Measurements from ENCODE around the gene SMOC2. TPM values are rescaled to one million over a fixed set of nuclear protein-coding genes. Genes with fewer than 3 reads are reported as not detected.

Gene SMOC2
- polyA plus RNA-seq, 3 donors: not detected

DNA sequence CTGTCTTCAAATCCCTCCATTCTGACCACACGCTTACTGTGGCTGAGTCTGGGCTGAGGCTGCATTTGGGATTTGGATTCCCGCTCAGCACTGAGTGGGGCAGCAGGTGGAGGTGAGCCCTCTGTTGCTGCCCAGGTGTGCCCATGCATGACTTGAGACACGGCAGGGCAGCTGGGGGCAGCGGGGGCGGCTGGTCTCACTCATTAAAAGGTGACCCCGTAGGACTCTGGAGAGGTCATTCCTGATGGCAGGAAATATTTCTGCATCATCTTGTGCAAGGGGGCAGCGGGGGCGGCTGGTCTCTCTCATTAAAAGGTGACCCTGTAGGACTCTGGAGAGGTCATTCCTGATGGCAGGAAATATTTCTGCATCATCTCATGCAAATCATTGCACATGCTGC is 49.8 kb downstream of the SMOC2 start:
- DNase-seq: no peak
- 92% methylated on average over 7 of the region's 8 CpGs for WGBS (ENCODE audit: insufficient coverage)
- Histone ChIP-seq H3K9ac (ENCODE audit: insufficient read depth, low read length, poor library complexity, severe bottlenecking) (no peak overlapping the region), H3K79me2 (ENCODE audit: insufficient read depth, low read length) (no peaks in the 10 kb centered on the region), H4K20me1 (ENCODE audit: insufficient read depth, low read length) (no peaks in the 10 kb centered on the region), H3K4me1 (ENCODE audit: control insufficient read depth in 1 of 2, insufficient read depth in 2 of 2, low read length in 2 of 2) (no peaks in the 10 kb centered on the region), H3K27ac (ENCODE audit: low read depth in 1 of 2, low read length in 2 of 2) (no peak overlapping the region), H3K4me3 (replicated peaks in 1 of 3; ENCODE audit: low read depth in 2 of 3, low read length in 3 of 3) (no peak overlapping the region), H3K36me3 (replicated peaks in 1 of 2; ENCODE audit: control insufficient read depth in 1 of 2, insufficient read depth in 2 of 2, low read length in 2 of 2) (no peaks in the 10 kb centered on the region), H2AFZ (ENCODE audit: insufficient read depth, low read depth, low read length, poor library complexity, severe bottlenecking) (no peak overlapping the region), H3K4me2 (replicated peaks; ENCODE audit: extremely low read depth, low read length, poor library complexity, severe bottlenecking) (no peak overlapping the region), H3K27me3 (ENCODE audit: control insufficient read depth in 2 of 2, insufficient read depth in 2 of 2, low read length in 2 of 2) (no peaks in the 10 kb centered on the region), H3K9me3 (replicated peaks in 1 of 2; ENCODE audit: control insufficient read depth in 1 of 2, insufficient read depth in 1 of 2, low read length in 2 of 2) (peaks cover 0 to 5% of the 10 kb centered on the region in 2 donors)
- intact Hi-C loops (cut with micrococcal nuclease): no loop called here
- Mint-ChIP-seq H3K4me3 (no peak overlapping the region), H3K36me3 (no peaks in the 10 kb centered on the region), H3K27me3 (ENCODE audit: low read depth in 3 of 3) (no peaks in the 10 kb centered on the region), H3K9me3 (peaks cover 0 to 7% (median 0%) of the 10 kb centered on the region in 7 donors), H3K27ac (no peak overlapping the region), H3K4me1 (no peaks in the 10 kb centered on the region)
- TF ChIP-seq, protein P1, sequence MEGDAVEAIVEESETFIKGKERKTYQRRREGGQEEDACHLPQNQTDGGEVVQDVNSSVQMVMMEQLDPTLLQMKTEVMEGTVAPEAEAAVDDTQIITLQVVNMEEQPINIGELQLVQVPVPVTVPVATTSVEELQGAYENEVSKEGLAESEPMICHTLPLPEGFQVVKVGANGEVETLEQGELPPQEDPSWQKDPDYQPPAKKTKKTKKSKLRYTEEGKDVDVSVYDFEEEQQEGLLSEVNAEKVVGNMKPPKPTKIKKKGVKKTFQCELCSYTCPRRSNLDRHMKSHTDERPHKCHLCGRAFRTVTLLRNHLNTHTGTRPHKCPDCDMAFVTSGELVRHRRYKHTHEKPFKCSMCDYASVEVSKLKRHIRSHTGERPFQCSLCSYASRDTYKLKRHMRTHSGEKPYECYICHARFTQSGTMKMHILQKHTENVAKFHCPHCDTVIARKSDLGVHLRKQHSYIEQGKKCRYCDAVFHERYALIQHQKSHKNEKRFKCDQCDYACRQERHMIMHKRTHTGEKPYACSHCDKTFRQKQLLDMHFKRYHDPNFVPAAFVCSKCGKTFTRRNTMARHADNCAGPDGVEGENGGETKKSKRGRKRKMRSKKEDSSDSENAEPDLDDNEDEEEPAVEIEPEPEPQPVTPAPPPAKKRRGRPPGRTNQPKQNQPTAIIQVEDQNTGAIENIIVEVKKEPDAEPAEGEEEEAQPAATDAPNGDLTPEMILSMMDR (IDR thresholded peaks at IDR 0.05): no peak

DNA sequence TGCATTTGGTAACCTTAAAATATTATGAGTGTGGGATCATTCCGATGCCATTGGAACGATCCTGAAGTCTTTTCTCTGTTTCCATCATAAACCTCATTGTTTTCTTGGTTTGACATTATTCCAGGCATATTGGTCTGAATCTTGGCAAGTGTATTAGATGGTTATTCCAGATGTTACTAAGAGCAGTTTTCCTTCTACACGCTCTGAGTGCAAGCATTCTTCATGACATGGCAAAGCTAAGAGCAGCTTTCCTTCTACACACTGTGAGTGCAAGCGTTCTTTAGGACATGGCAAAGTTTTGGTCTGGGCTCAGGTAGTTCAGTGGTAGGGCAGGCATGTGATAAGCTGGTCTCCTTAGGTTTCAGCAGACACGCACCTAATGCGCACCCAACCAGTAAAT is 53.0 kb downstream of the SMOC2 start:
- Mint-ChIP-seq H3K36me3 (no peaks in the 10 kb centered on the region), H3K27ac (no peak overlapping the region), H3K4me1 (no peaks in the 10 kb centered on the region), H3K4me3 (no peak overlapping the region), H3K27me3 (ENCODE audit: low read depth in 3 of 3) (no peaks in the 10 kb centered on the region), H3K9me3 (peaks cover 0 to 2% (median 0%) of the 10 kb centered on the region in 7 donors)
- intact Hi-C loops (cut with micrococcal nuclease): no loop called here
- no peaks in the 10 kb centered on the region for H3K9me3 ChIP-seq (replicated peaks in 1 of 2; ENCODE audit: control insufficient read depth in 1 of 2, insufficient read depth in 1 of 2, low read length in 2 of 2)
- no peak for DNase-seq
- no peaks in the 10 kb centered on the region for H4K20me1 ChIP-seq (ENCODE audit: insufficient read depth, low read length)
- TF ChIP-seq, protein P1 (IDR thresholded peaks at IDR 0.05): no peak
- H2AFZ ChIP-seq (ENCODE audit: insufficient read depth, low read depth, low read length, poor library complexity, severe bottlenecking): no peak overlapping the region
- H3K4me1 ChIP-seq (ENCODE audit: control insufficient read depth in 1 of 2, insufficient read depth in 2 of 2, low read length in 2 of 2): no peaks in the 10 kb centered on the region
- 100% methylated on average over 1 of the region's 6 CpGs for WGBS (ENCODE audit: insufficient coverage)
- H3K27ac ChIP-seq (ENCODE audit: low read depth in 1 of 2, low read length in 2 of 2): no peak overlapping the region
- no peaks in the 10 kb centered on the region for H3K79me2 ChIP-seq (ENCODE audit: insufficient read depth, low read length)
- no peaks in the 10 kb centered on the region for H3K36me3 ChIP-seq (replicated peaks in 1 of 2; ENCODE audit: control insufficient read depth in 1 of 2, insufficient read depth in 2 of 2, low read length in 2 of 2)
- no peaks in the 10 kb centered on the region for H3K27me3 ChIP-seq (ENCODE audit: control insufficient read depth in 2 of 2, insufficient read depth in 2 of 2, low read length in 2 of 2)
- H3K4me2 ChIP-seq (replicated peaks; ENCODE audit: extremely low read depth, low read length, poor library complexity, severe bottlenecking): no peak overlapping the region
- no peak overlapping the region for H3K4me3 ChIP-seq (replicated peaks in 1 of 3; ENCODE audit: low read depth in 2 of 3, low read length in 3 of 3)
- no peak overlapping the region for H3K9ac ChIP-seq (ENCODE audit: insufficient read depth, low read length, poor library complexity, severe bottlenecking)

All from CD14-positive monocyte (primary cell).